Measurements from ENCODE around the gene STK17A. TPM values are rescaled to one million over a fixed set of nuclear protein-coding genes. Genes with fewer than 3 reads are reported as not detected.

The STK17A gene
- total and polyA plus RNA-seq, 3 experiments from 2014 or later = 45.5 to 270 (median 45.8) TPM

DNA sequence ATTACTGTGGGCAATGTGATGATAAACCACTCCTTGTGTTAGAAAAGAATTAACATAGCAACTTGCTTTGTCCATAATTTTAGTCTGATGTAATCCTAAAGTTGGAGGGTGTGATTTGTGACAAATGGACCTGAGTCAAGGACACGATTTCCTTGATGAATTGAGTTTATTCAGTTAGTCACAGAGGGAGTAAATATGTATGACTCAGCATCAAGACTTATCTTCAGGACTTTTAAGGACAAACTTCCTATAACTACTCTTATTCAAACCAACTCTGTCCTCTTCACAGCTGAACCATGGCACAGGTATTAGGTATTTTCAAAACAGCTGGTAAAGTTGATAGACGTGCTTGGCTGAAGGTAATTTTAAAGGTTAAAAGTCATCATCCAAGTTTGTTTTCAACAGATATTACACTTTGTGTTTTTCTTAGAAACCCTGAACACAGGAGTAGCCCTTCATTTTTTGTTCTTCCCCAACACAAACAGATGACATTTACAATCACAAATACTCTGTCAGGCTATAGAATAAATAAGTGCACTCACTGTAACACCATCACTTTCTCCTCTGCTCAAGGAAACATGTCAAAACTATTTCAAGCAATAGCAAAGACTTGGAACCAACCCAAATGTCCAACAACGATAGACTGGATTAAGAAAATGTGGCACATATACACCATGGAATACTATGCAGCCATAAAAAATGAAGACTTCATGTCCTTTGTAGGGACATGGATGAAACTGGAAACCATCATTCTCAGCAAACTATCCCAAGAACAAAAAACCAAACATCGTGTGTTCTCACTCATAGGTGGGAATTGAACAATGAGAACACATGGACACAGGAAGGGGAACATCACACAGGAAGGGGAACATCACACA lies 91.9 kb downstream of the STK17A start:
- peaks cover 40% of the 10 kb centered on the region for H3K4me1 ChIP-seq (ENCODE audit: insufficient read depth, low read length)
- no peak overlapping the region for H3K4me3 ChIP-seq (ENCODE audit: low read length)
- no peak for DNase-seq
- Mint-ChIP-seq H3K4me1 (peaks cover 69 to 93% (median 84%) of the 10 kb centered on the region in 3 donors), H3K36me3 (peaks cover 9 to 30% (median 13%) of the 10 kb centered on the region in 3 donors), H3K4me3 (no peak overlapping the region), H3K9me3 (peaks cover 0 to 7% (median 4%) of the 10 kb centered on the region in 5 donors), H3K27me3 (peaks cover 0 to 2% of the 10 kb centered on the region in 2 donors), H3K27ac (peak overlapping the region in 2 of 8 donors; percentile 12 to 19)
- H3K27ac ChIP-seq (ENCODE audit: low read depth, low read length) = no peak overlapping the region
- CTCF ChIA-PET = interaction anchor here (1.0 to 1.5 kb wide), 4 partner anchors 24 to 92 kb away, joined by 3 to 4 read pairs (median 3); partner anchors contain the start of gene STK17A
- H3K36me3 ChIP-seq (ENCODE audit: insufficient read depth, low read length) = no peaks in the 10 kb centered on the region
- POLR2A ChIA-PET = no interaction called here
- no peaks in the 10 kb centered on the region for H3K27me3 ChIP-seq (ENCODE audit: insufficient read depth, low read length, poor library complexity, severe bottlenecking)
- no peaks in the 10 kb centered on the region for H3K9me3 ChIP-seq (ENCODE audit: low read length)

Other genes starting within 250 kb of the STK17A start
- 10 to 100 TPM; 75.9 to 81.6 TPM for gene COA1, start 146.4 kb downstream of the STK17A start, total RNA-seq
- 68.9 TPM for gene COA1, start 146.4 kb downstream of the STK17A start, polyA plus RNA-seq
- gene BLVRA, start 175.6 kb downstream of the STK17A start, total RNA-seq = 10 to 100 TPM; 26.8 to 30.1 TPM
- gene BLVRA, start 175.6 kb downstream of the STK17A start, polyA plus RNA-seq = 52.6 TPM